ENCODE results near the gene PTPRT.

- no peak for TF ChIP-seq POLR2AphosphoS5 (IDR thresholded peaks at IDR 0.05; ENCODE audit: low read length)
- TF ChIP-seq, protein P1, sequence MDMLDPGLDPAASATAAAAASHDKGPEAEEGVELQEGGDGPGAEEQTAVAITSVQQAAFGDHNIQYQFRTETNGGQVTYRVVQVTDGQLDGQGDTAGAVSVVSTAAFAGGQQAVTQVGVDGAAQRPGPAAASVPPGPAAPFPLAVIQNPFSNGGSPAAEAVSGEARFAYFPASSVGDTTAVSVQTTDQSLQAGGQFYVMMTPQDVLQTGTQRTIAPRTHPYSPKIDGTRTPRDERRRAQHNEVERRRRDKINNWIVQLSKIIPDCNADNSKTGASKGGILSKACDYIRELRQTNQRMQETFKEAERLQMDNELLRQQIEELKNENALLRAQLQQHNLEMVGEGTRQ (IDR thresholded peaks at IDR 0.05; ENCODE audit: borderline replicate concordance, low read depth, low read length), result no peak
- TF ChIP-seq IKZF1 (conservative IDR thresholded peaks at IDR 0.05), result no peak
- TF ChIP-seq SPI1 (IDR thresholded peaks at IDR 0.05; ENCODE audit: borderline replicate concordance, insufficient read depth, low read depth, low read length), result no peak
- no peak for TF ChIP-seq SRF (IDR thresholded peaks at IDR 0.05; ENCODE audit: low read depth in 2 of 2, low read length in 2 of 2)
- no peak for TF ChIP-seq CUX1 (IDR thresholded peaks at IDR 0.05; ENCODE audit: insufficient replicate concordance, low read depth, low read length)
- TF ChIP-seq, protein P2, sequence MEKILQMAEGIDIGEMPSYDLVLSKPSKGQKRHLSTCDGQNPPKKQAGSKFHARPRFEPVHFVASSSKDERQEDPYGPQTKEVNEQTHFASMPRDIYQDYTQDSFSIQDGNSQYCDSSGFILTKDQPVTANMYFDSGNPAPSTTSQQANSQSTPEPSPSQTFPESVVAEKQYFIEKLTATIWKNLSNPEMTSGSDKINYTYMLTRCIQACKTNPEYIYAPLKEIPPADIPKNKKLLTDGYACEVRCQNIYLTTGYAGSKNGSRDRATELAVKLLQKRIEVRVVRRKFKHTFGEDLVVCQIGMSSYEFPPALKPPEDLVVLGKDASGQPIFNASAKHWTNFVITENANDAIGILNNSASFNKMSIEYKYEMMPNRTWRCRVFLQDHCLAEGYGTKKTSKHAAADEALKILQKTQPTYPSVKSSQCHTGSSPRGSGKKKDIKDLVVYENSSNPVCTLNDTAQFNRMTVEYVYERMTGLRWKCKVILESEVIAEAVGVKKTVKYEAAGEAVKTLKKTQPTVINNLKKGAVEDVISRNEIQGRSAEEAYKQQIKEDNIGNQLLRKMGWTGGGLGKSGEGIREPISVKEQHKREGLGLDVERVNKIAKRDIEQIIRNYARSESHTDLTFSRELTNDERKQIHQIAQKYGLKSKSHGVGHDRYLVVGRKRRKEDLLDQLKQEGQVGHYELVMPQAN (conservative IDR thresholded peaks at IDR 0.05), result no peak
- no peak for TF ChIP-seq NR2C2 (IDR thresholded peaks at IDR 0.05; ENCODE audit: borderline replicate concordance, control insufficient read depth, insufficient read length, low read depth)
- no peak for TF ChIP-seq CTCF (IDR thresholded peaks at IDR 0.05 in 2 of 3, conservative IDR thresholded peaks at IDR 0.05 in 1 of 3; ENCODE audit: control insufficient read depth in 2 of 3, extremely low read depth in 1 of 3, insufficient read depth in 1 of 3, low read depth in 3 of 3, low read length in 3 of 3)
- no peak for TF ChIP-seq EZH2 (IDR thresholded peaks at IDR 0.05; ENCODE audit: borderline replicate concordance, control insufficient read depth, low read depth, low read length)
- TF ChIP-seq, protein P3, sequence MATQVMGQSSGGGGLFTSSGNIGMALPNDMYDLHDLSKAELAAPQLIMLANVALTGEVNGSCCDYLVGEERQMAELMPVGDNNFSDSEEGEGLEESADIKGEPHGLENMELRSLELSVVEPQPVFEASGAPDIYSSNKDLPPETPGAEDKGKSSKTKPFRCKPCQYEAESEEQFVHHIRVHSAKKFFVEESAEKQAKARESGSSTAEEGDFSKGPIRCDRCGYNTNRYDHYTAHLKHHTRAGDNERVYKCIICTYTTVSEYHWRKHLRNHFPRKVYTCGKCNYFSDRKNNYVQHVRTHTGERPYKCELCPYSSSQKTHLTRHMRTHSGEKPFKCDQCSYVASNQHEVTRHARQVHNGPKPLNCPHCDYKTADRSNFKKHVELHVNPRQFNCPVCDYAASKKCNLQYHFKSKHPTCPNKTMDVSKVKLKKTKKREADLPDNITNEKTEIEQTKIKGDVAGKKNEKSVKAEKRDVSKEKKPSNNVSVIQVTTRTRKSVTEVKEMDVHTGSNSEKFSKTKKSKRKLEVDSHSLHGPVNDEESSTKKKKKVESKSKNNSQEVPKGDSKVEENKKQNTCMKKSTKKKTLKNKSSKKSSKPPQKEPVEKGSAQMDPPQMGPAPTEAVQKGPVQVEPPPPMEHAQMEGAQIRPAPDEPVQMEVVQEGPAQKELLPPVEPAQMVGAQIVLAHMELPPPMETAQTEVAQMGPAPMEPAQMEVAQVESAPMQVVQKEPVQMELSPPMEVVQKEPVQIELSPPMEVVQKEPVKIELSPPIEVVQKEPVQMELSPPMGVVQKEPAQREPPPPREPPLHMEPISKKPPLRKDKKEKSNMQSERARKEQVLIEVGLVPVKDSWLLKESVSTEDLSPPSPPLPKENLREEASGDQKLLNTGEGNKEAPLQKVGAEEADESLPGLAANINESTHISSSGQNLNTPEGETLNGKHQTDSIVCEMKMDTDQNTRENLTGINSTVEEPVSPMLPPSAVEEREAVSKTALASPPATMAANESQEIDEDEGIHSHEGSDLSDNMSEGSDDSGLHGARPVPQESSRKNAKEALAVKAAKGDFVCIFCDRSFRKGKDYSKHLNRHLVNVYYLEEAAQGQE (IDR thresholded peaks at IDR 0.05; ENCODE audit: low read depth, low read length), result no peak
- no peak for TF ChIP-seq POLR2A (IDR thresholded peaks at IDR 0.05; ENCODE audit: low read depth, low read length)
- no peak for TF ChIP-seq YY1 (IDR thresholded peaks at IDR 0.05; ENCODE audit: low read depth, low read length)
- TF ChIP-seq BHLHE40 (IDR thresholded peaks at IDR 0.05; ENCODE audit: borderline replicate concordance in 1 of 2, low read depth in 2 of 2, low read length in 1 of 2), result no peak
Measured at GRCh38 chr20:42406826-42407225, 782.9 kb downstream of the PTPRT start.
